HepG2 (cell line): ENCODE measurements around the gene NECAP2. TPM values are rescaled to one million over a fixed set of nuclear protein-coding genes. Genes with fewer than 3 reads are reported as not detected.

Experiments
- ATAC-seq: fragments of 200-7000 bp; cut with Tn5 transposase; 3 replicates; pipeline ENCODE4 v1.9.1; 2020; ENCODE audit warnings: mild to moderate bottlenecking, moderate library complexity
- BruUV-seq: library from RNA; stranded (reverse); fragments of 400-500 nt; replicated peaks from 2 replicates; lab custom pipeline; 2021; lab: Mats Ljungman, UMichigan
- CTCF ChIA-PET: fragments of 300-600 bp; formaldehyde crosslinking; extraction: SDS; loops from one replicate; lab custom pipeline; 2021; ENCODE audit warnings: low total read pairs, inconsistent platforms, low intra/inter-chr PET ratio; lab: Yijun Ruan, JAX
- POLR2A ChIA-PET: fragments of 350-600 bp; sonication (Branson Sonifier 250); formaldehyde crosslinking; loops from one replicate; lab custom pipeline; 2020; ENCODE audit warnings: antibody characterized with exemption, inconsistent platforms; lab: Yijun Ruan, JAX
- DNase-seq: peaks from one replicate; pipeline ENCODE4 v3.0.0-alpha.2; 2015; ENCODE audit warnings: low spot score
- FAIRE-seq: peaks from 3 replicates; lab custom pipeline; 2011; peaks lifted over from hg19 to GRCh38; lab: Jason Lieb, UNC
- H2AFZ ChIP-seq: one replicate; pipeline ENCODE4 v1.6.1; 2011; ENCODE audit warnings: low read length, inconsistent platforms
- H3K27ac ChIP-seq: fragments of 300-600 bp; 3 replicates; pipeline ENCODE4 v1.8.0; 2011; ENCODE audit warnings: mixed run types, mild to moderate bottlenecking, mixed read lengths, low read length, inconsistent platforms; ENCODE audit not compliant: insufficient read depth; ENCODE audit errors: extremely low read length
- H3K27me3 ChIP-seq, 2 experiments: fragments of 200-600 bp in 1 of 2; 2 replicates in 1 of 2; 3 replicates in 1 of 2; pipeline versions ENCODE4 v1.6.0 to v1.8.0; 2011; ENCODE audit warnings: low read length in 2 of 2, mild to moderate bottlenecking in 2 of 2, moderate library complexity in 2 of 2, inconsistent platforms in 1 of 2; ENCODE audit not compliant: insufficient read depth in 2 of 2, control insufficient read depth in 1 of 2
- H3K36me3 ChIP-seq, 2 experiments: fragments of 200-600 bp in 1 of 2; replicated peaks in 1 of 2; 2 replicates in 1 of 2; 3 replicates in 1 of 2; pipeline versions ENCODE4 v1.5.1 to v1.8.0; 2011; ENCODE audit warnings: low read length in 2 of 2, inconsistent platforms in 1 of 2; ENCODE audit not compliant: insufficient read depth in 2 of 2, control insufficient read depth in 1 of 2
- H3K4me1 ChIP-seq: 2 replicates; pipeline ENCODE4 v1.5.1; 2012; ENCODE audit warnings: low read length, inconsistent platforms; ENCODE audit not compliant: insufficient read depth
- H3K4me2 ChIP-seq: 2 replicates; pipeline ENCODE4 v1.6.0; 2011; ENCODE audit warnings: low read depth, low read length, inconsistent platforms
- H3K4me3 ChIP-seq, 3 experiments: fragments of 200-600 bp in 1 of 3; sonication (generic), shearing (Covaris generic) in 1 of 3; replicated peaks in 1 of 3; 2 replicates each; pipeline ENCODE4 v1.5.1; 2011 to 2016; ENCODE audit warnings: low read length in 3 of 3, inconsistent platforms in 2 of 3, low read depth in 2 of 3, mild to moderate bottlenecking in 2 of 3, control low read depth in 1 of 3, mixed read lengths in 1 of 3; ENCODE audit not compliant: insufficient read depth in 1 of 3
- H3K79me2 ChIP-seq: one replicate; pipeline ENCODE4 v1.6.1; 2011; ENCODE audit warnings: low read length, inconsistent platforms; ENCODE audit not compliant: insufficient read depth
- H3K9ac ChIP-seq: 2 replicates; pipeline ENCODE4 v1.6.0; 2011; ENCODE audit warnings: mild to moderate bottlenecking, low read depth, low read length, inconsistent platforms; ENCODE audit not compliant: insufficient read depth
- H3K9me3 ChIP-seq: 2 replicates; pipeline ENCODE4 v1.5.1; 2012; ENCODE audit warnings: mild to moderate bottlenecking, low read length
- H4K20me1 ChIP-seq: 2 replicates; pipeline ENCODE4 v1.6.0; 2011; ENCODE audit warnings: inconsistent platforms, mild to moderate bottlenecking, low read length, moderate library complexity; ENCODE audit not compliant: insufficient read depth
- DNMT1 ChIP-seq: sonication (generic); formaldehyde crosslinking; IDR thresholded peaks from 2 replicates; pipeline ENCODE4 v1.5.1; 2020; ENCODE audit warnings: mild to moderate bottlenecking, missing genetic modification reagents
- ELF4 ChIP-seq: sonication (generic); formaldehyde crosslinking; IDR thresholded peaks from 2 replicates; pipeline ENCODE4 v1.5.0; 2020; ENCODE audit warnings: missing genetic modification reagents, mild to moderate bottlenecking, moderate library complexity, borderline replicate concordance
- HMGXB4 ChIP-seq, 2 experiments: sonication (generic) in 1 of 2; formaldehyde crosslinking in 1 of 2; IDR thresholded peaks; 2 replicates each; pipeline versions ENCODE4 v1.4.0 to v1.6.1; 2018 to 2020; ENCODE audit warnings: missing genetic modification reagents in 2 of 2, borderline replicate concordance in 1 of 2, low read depth in 1 of 2, mild to moderate bottlenecking in 1 of 2, missing biosample characterization in 1 of 2
- KLF9 ChIP-seq: IDR thresholded peaks from 2 replicates; pipeline ENCODE4 v1.6.1; 2016; ENCODE audit warnings: low read depth
- PAWR ChIP-seq: sonication (generic); formaldehyde crosslinking; IDR thresholded peaks from 2 replicates; pipeline ENCODE4 v1.4.0; 2020; ENCODE audit warnings: missing genetic modification reagents, mild to moderate bottlenecking, borderline replicate concordance
- POGZ ChIP-seq: sonication (generic); formaldehyde crosslinking; IDR thresholded peaks from 2 replicates; pipeline ENCODE4 v1.4.0; 2020; ENCODE audit warnings: mild to moderate bottlenecking, missing genetic modification reagents
- SAFB2 ChIP-seq: sonication (generic); formaldehyde crosslinking; IDR thresholded peaks from 2 replicates; pipeline ENCODE4 v1.5.1; 2020; ENCODE audit warnings: missing genetic modification reagents, low read depth, mild to moderate bottlenecking, borderline replicate concordance
- SP4 ChIP-seq: sonication (generic); formaldehyde crosslinking; IDR thresholded peaks from 2 replicates; pipeline ENCODE4 v1.8.1; 2023; ENCODE audit warnings: mild to moderate bottlenecking, missing genetic modification reagents
- ZKSCAN8 ChIP-seq: IDR thresholded peaks from 2 replicates; pipeline ENCODE4 v1.6.1; 2016; ENCODE audit warnings: borderline replicate concordance, missing genetic modification reagents, missing compliant biosample characterization
- ZNF510 ChIP-seq: sonication (generic); formaldehyde crosslinking; IDR thresholded peaks from 2 replicates; pipeline ENCODE4 v1.4.0; 2020; ENCODE audit warnings: low read depth, mild to moderate bottlenecking, missing genetic modification reagents
- ZNF652 ChIP-seq: IDR thresholded peaks from 2 replicates; pipeline ENCODE4 v1.6.1; 2016; ENCODE audit warnings: low read depth, borderline replicate concordance
- WGBS: methylation state at CpG from one replicate; pipeline ENCODE4 v1.1.6; 2017; ENCODE audit warnings: low lambda C conversion rate; 5-methylcytosine and 5-hydroxymethylcytosine counted together
- in situ Hi-C: cut with HindIII; loops from 2 replicates; pipeline ENCODE4 v1.10.0; 2017; ENCODE audit warnings: low pct_unique_long_range_greater_than_20kb; ENCODE audit not compliant: extremely low pct_ligation_motif_present
- intact Hi-C: fragments of 100-400 bp; cut with micrococcal nuclease; formaldehyde crosslinking; loops from one replicate; pipeline ENCODE4 v1.10.0; 2022; ENCODE audit not compliant: unreplicated experiment
- polyA plus RNA-seq, 8 experiments: library from polyadenylated mRNA; depleted of rRNA in 3 of 8; stranded (reverse) in 7 of 8; unstranded in 1 of 8; fragments of >200 nt; fragmentation: Illumina TruSeq in 4 of 8; extraction: Trizol in 4 of 8; gene quantifications; 2 replicates each; pipeline versions ENCODE4 v1.2.1 to v1.2.3, GENCODE V29; 2011 to 2016; ENCODE audit warnings: low read depth in 4 of 8, missing spikeins in 1 of 8, mixed read lengths in 1 of 8; ENCODE audit not compliant: insufficient read depth in 1 of 8
- total RNA-seq, 5 experiments: library from RNA; depleted of rRNA; stranded (reverse); fragments of >200 nt; fragmentation: Illumina TruSeq; extraction: Trizol; gene quantifications; 2 replicates each; pipeline ENCODE4 v1.2.3, GENCODE V29; 2016; ENCODE audit warnings: low read depth in 1 of 5
- TF ChIP-seq, protein P1 (sequence below): sonication (generic); formaldehyde crosslinking; IDR thresholded peaks from 2 replicates; pipeline ENCODE4 v1.4.0; 2020; ENCODE audit warnings: mild to moderate bottlenecking, missing genetic modification reagents
- TF ChIP-seq, protein P2 (sequence below): IDR thresholded peaks from 2 replicates; pipeline ENCODE4 v1.6.1; 2016; ENCODE audit warnings: low read depth, borderline replicate concordance
- TF ChIP-seq, protein P3 (sequence below): sonication (generic); formaldehyde crosslinking; IDR thresholded peaks from 2 replicates; pipeline ENCODE4 v1.4.0; 2020; ENCODE audit warnings: mild to moderate bottlenecking, missing genetic modification reagents

Gene NECAP2
- total and polyA plus RNA-seq, 2 of the 13 experiments (the other 11 are each of a cell fraction or from before 2014, with no cell fraction given), result 38.5 to 52.3 TPM

- ChIA-PET POLR2A (interaction anchor here (1.0 kb wide), 1 partner anchor 9 kb away, joined by 3 read pairs; the partner anchor contains the start of gene NECAP2), CTCF (no interaction called here)
- Histone ChIP-seq H3K27ac (no peak overlapping the region), H2AFZ (no peak overlapping the region), H3K36me3 (peaks cover 33 to 73% of the 10 kb centered on the region in 2 experiments; a peak in 4 of 5 replicates), H3K4me1 (no peaks in the 10 kb centered on the region), H3K79me2 (no peaks in the 10 kb centered on the region), H3K4me2 (no peak overlapping the region), H3K27me3 (no peaks in the 10 kb centered on the region), H3K9me3 (no peaks in the 10 kb centered on the region), H3K4me3 (no peak overlapping the region), H3K9ac (no peak overlapping the region), H4K20me1 (no peaks in the 10 kb centered on the region)
- FAIRE-seq, result no peak
- WGBS, result 92% methylated on average over 4 of the region's 4 CpGs
- DNase-seq, result no peak
- BruUV-seq, result no TSS peak
- ATAC-seq, result no peak
- in situ Hi-C loops (no loop called here), intact Hi-C loops (no loop called here)
- no peak for TF ChIP-seq ZNF510 (CRISPR knock-in tag)
- TF ChIP-seq POGZ (CRISPR knock-in tag), result no peak
Measured at GRCh38 chr1:16449065-16449464, 8.5 kb downstream of the NECAP2 start.

GRCh38 chr1:16449666-16450065 is 9.1 kb downstream of the NECAP2 start:
- Histone ChIP-seq H3K9me3 (no peaks in the 10 kb centered on the region), H3K4me2 (no peak overlapping the region), H2AFZ (no peak overlapping the region), H3K4me1 (no peaks in the 10 kb centered on the region), H3K79me2 (no peaks in the 10 kb centered on the region), H3K36me3 (peaks cover 31 to 70% of the 10 kb centered on the region in 2 experiments; a peak in 4 of 5 replicates), H3K27ac (no peak overlapping the region), H3K9ac (no peak overlapping the region), H3K4me3 (no peak overlapping the region), H4K20me1 (no peaks in the 10 kb centered on the region), H3K27me3 (no peaks in the 10 kb centered on the region)
- FAIRE-seq (no peak), DNase-seq (no peak), ATAC-seq (no peak)
- ChIA-PET POLR2A (interaction anchor here (1.0 kb wide), 1 partner anchor 9 kb away, joined by 3 read pairs; the partner anchor contains the start of gene NECAP2), CTCF (no interaction called here)
- 99% methylated on average over 5 of the region's 5 CpGs for WGBS
- intact Hi-C loops, result no loop called here
- in situ Hi-C loops, result no loop called here
- BruUV-seq, result no TSS peak
- TF ChIP-seq PAWR (CRISPR knock-in tag) (no peak), SP4 (CRISPR knock-in tag) (no peak), SAFB2 (no peak), HMGXB4 (CRISPR knock-in tag; IDR thresholded peaks at IDR 0.05; ENCODE audit: borderline replicate concordance in 1 of 2, low read depth in 1 of 2) (no peak), ZNF652 (CRISPR knock-in tag) (no peak), DNMT1 (CRISPR knock-in tag) (no peak), KLF9 (CRISPR knock-in tag) (no peak), ZKSCAN8 (no peak), ELF4 (CRISPR knock-in tag) (no peak)
- TF ChIP-seq, protein P1, sequence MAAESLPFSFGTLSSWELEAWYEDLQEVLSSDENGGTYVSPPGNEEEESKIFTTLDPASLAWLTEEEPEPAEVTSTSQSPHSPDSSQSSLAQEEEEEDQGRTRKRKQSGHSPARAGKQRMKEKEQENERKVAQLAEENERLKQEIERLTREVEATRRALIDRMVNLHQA (CRISPR knock-in tag), result no peak
- TF ChIP-seq, protein P2, sequence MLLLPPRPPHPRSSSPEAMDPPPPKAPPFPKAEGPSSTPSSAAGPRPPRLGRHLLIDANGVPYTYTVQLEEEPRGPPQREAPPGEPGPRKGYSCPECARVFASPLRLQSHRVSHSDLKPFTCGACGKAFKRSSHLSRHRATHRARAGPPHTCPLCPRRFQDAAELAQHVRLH (CRISPR knock-in tag), result no peak
- TF ChIP-seq, protein P3, sequence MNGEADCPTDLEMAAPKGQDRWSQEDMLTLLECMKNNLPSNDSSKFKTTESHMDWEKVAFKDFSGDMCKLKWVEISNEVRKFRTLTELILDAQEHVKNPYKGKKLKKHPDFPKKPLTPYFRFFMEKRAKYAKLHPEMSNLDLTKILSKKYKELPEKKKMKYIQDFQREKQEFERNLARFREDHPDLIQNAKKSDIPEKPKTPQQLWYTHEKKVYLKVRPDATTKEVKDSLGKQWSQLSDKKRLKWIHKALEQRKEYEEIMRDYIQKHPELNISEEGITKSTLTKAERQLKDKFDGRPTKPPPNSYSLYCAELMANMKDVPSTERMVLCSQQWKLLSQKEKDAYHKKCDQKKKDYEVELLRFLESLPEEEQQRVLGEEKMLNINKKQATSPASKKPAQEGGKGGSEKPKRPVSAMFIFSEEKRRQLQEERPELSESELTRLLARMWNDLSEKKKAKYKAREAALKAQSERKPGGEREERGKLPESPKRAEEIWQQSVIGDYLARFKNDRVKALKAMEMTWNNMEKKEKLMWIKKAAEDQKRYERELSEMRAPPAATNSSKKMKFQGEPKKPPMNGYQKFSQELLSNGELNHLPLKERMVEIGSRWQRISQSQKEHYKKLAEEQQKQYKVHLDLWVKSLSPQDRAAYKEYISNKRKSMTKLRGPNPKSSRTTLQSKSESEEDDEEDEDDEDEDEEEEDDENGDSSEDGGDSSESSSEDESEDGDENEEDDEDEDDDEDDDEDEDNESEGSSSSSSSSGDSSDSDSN (CRISPR knock-in tag), result no peak
